GM12875 (cell line): ENCODE results near the gene SHISA9.

Source experiments
- H3K4me3 ChIP-seq: one replicate; pipeline ENCODE4 v1.5.1; 2011; ENCODE audit warnings: low read depth, low read length, control low read depth
- TF ChIP-seq, protein P1 (sequence below): IDR thresholded peaks from 2 replicates; pipeline ENCODE4 v1.5.1; 2011; ENCODE audit warnings: low read depth, mild to moderate bottlenecking, control low read depth, inconsistent platforms, low read length, moderate library complexity, borderline replicate concordance; ENCODE audit not compliant: insufficient read depth

SHISA9 gene

DNA sequence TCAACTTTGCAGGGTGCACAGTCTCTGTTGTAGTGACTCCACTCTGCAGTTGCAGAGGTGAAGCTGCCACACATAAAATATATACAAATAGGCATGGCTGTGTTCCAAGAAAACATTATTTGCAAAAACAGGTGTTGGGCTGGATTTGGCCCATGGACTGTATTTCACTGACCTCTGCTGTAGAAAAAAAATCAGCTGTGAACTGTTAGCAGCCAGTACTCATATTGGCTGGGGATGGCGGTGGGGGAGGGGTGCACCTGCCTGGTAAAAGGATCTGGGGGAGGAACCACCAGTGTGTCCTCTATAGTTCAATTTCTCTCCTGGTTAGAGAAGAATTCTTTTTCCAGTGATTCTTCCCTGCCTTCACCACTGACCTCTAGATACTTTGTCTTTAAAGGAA lies 50.0 kb downstream of the SHISA9 start:
- TF ChIP-seq, protein P1, sequence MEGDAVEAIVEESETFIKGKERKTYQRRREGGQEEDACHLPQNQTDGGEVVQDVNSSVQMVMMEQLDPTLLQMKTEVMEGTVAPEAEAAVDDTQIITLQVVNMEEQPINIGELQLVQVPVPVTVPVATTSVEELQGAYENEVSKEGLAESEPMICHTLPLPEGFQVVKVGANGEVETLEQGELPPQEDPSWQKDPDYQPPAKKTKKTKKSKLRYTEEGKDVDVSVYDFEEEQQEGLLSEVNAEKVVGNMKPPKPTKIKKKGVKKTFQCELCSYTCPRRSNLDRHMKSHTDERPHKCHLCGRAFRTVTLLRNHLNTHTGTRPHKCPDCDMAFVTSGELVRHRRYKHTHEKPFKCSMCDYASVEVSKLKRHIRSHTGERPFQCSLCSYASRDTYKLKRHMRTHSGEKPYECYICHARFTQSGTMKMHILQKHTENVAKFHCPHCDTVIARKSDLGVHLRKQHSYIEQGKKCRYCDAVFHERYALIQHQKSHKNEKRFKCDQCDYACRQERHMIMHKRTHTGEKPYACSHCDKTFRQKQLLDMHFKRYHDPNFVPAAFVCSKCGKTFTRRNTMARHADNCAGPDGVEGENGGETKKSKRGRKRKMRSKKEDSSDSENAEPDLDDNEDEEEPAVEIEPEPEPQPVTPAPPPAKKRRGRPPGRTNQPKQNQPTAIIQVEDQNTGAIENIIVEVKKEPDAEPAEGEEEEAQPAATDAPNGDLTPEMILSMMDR, result no peak
- H3K4me3 ChIP-seq, result no peak overlapping the region

DNA sequence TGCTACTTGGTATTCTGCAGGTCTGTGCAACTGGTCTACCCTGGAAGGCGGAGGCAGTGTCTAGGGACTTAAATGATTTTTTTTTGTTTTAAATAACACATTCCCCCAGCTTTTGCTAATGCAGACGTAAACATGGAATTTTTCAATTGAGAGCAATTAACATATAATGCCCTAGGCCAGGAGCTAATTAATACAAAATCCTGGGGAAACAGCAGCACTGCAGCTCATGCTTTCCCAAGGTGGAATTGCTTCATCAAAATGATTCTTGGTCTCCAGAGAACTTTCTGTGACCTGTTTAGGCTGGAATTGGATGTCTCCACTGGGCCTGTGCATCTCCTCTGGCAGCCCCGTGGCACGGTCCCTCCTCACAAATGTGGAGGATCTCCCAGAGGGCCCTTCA lies 50.6 kb downstream of the SHISA9 start:
- TF ChIP-seq, protein P1, result no peak
- no peak overlapping the region for H3K4me3 ChIP-seq

DNA sequence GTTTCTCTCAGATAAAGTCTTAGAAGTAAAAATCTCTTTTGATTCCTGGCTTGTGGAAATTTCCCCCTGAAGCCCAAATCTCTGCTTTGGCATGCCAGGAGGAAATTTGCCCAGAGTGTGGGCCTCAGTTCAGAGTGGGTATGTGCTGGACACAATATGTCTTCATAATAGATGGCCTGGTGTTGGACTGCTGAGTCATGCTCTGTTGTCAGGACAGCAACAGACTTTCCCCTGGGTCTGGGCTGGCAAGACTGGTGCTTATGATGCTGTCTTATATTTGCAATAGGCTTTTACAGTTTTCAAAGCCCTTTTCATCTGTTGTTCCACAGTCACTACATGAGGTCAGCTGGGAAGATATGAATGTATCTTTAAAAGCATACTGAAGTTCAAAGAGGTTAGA lies 57.0 kb downstream of the SHISA9 start:
- no peak overlapping the region for H3K4me3 ChIP-seq
- TF ChIP-seq, protein P1, result no peak

DNA sequence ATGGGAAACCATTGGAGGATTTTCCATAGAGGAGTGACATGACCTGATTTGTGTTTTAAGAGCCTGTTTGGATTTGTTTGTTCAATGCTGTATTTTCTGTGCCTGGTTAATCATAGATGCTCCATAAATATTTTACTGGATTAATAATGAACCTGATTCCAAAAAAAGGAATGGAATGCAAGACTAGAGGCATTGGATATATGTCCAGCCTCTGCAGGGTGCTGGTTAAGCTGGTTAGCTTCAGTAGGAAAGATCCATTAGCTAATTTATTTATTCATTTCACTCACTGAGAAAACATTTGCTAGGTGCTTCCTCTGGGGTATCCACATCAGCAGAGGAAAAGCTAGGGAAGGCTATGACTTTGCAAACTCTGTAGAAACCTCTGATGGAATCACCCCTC lies 57.7 kb downstream of the SHISA9 start:
- no peak overlapping the region for H3K4me3 ChIP-seq

DNA sequence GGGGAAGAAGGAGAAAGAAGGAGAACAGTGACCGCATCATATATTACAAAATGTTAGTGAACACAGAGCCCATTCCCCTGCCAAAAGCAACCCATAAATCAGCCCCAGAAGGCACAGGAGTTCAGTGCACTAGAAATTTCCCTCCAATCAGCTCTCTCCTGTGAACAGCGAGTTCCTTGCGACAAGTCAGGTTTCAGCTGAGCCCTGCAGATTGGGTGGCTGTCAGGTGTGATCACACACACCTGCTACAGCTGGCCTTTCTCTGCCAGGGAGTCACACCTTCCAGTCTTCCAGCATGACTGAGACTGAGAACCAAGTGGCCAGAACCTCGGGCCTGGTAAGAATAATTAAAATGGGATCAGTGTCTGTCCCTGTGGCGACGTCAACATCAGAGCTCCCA lies 60.2 kb downstream of the SHISA9 start:
- TF ChIP-seq, protein P1, result no peak
- H3K4me3 ChIP-seq, result no peak overlapping the region

More for the DNA sequence above, 57.7 kb downstream of the SHISA9 start:
- TF ChIP-seq, protein P1, result no peak

DNA sequence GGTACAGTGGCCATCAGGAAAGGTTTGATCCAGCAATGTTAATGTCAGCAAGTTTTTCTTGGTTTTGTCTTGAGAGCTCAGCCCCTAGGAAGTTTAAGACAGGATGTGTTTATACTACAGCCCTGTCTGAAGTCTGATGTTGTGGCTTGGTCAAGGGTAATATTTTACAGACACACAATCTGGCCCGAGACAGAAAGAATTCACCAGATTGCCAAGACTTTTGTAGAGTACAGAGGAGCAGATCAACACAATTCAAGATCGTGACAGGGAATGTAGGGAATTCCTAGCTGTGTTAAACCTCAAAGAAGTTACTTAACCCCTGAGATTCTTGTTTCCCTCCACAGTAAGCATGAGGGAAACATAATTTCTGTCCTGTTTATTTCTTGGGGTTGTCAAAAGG lies 63.1 kb downstream of the SHISA9 start:
- TF ChIP-seq, protein P1, result no peak
- no peak overlapping the region for H3K4me3 ChIP-seq

DNA sequence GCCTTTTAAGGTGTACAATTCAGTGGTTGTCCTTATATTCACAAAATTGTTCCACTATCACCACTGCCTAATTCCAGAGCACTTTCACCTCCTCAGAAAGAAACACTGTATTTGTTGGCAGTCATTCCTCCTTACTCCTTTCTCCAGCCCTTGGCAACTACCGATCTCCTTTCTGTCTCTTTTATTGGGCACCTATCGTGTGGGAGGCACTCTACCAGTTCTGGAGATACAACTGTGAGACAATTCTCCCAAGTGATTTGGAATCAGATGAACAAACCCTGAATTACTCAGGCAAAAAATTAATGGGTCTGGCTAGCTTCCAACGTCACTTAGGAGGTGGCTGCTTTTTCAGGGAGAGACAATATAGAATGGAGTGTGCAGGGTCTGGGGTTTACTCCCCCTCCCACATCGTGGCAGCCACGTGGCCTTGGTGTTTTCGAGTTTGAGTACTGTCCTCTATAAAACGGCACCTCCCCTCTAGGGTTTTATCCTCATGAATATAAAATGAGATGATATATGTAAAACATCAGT lies 63.9 kb downstream of the SHISA9 start:
- H3K4me3 ChIP-seq, result no peak overlapping the region
- TF ChIP-seq, protein P1, result no peak
